Mesenchymal stem cell (in vitro differentiated cells and primary cell): Measurements from ENCODE around the gene FAM237B.

Experiments
- DNase-seq: peaks from one replicate; pipeline ENCODE4 v3.0.0-alpha.2; 2013
- H2AFZ ChIP-seq: one replicate; pipeline ENCODE4 v1.6.1; 2013; ENCODE audit warnings: low read depth, mild to moderate bottlenecking, control low read depth, inconsistent platforms, low read length, moderate library complexity
- H2AK5ac ChIP-seq: 2 replicates; pipeline ENCODE4 v1.6.1; 2013; ENCODE audit warnings: low read length, moderate library complexity, mild to moderate bottlenecking, inconsistent platforms; ENCODE audit not compliant: severe bottlenecking
- H2BK120ac ChIP-seq: one replicate; pipeline ENCODE4 v1.6.1; 2013; ENCODE audit warnings: low read depth, mild to moderate bottlenecking, inconsistent platforms, low read length, moderate library complexity
- H2BK12ac ChIP-seq, 2 experiments: one replicate each; pipeline ENCODE4 v1.6.1; 2013; ENCODE audit warnings: inconsistent platforms in 2 of 2, low read length in 2 of 2, mild to moderate bottlenecking in 2 of 2, moderate library complexity in 2 of 2, control low read depth in 1 of 2
- H2BK15ac ChIP-seq: one replicate; pipeline ENCODE4 v1.6.1; 2013; ENCODE audit warnings: mild to moderate bottlenecking, low read depth, inconsistent platforms; ENCODE audit not compliant: poor library complexity, severe bottlenecking
- H2BK5ac ChIP-seq: 2 replicates; pipeline ENCODE4 v1.6.1; 2013; ENCODE audit warnings: low read depth, mild to moderate bottlenecking, low read length, control low read depth, inconsistent platforms; ENCODE audit not compliant: poor library complexity, severe bottlenecking
- H3K14ac ChIP-seq, 2 experiments: one replicate each; pipeline ENCODE4 v1.6.1; 2013; ENCODE audit warnings: inconsistent platforms in 2 of 2, low read length in 2 of 2, control low read depth in 1 of 2, mild to moderate bottlenecking in 1 of 2, moderate library complexity in 1 of 2
- H3K18ac ChIP-seq, 2 experiments: one replicate each; pipeline ENCODE4 v1.6.1; 2013; ENCODE audit warnings: inconsistent platforms in 2 of 2, low read length in 2 of 2, control low read depth in 1 of 2, low read depth in 1 of 2, mild to moderate bottlenecking in 1 of 2
- H3K23ac ChIP-seq, 2 experiments: one replicate each; pipeline ENCODE4 v1.6.1; 2013; ENCODE audit warnings: inconsistent platforms in 2 of 2, low read length in 2 of 2, mild to moderate bottlenecking in 2 of 2, moderate library complexity in 2 of 2, control low read depth in 1 of 2
- H3K27ac ChIP-seq: 2 replicates; pipeline ENCODE4 v1.5.1; 2013; ENCODE audit warnings: mild to moderate bottlenecking, moderate library complexity, low read length, control low read depth, inconsistent platforms; ENCODE audit not compliant: poor library complexity, severe bottlenecking
- H3K27me3 ChIP-seq, 2 experiments: 2 replicates each; pipeline versions ENCODE4 v1.6.1 to v1.7.0; 2013; ENCODE audit warnings: low read length in 2 of 2, mild to moderate bottlenecking in 2 of 2, moderate library complexity in 2 of 2, control low read depth in 1 of 2, inconsistent platforms in 1 of 2; ENCODE audit not compliant: control insufficient read depth in 1 of 2, insufficient read depth in 1 of 2
- H3K36me3 ChIP-seq, 2 experiments: 2 replicates each; pipeline versions ENCODE4 v1.6.1 to v1.7.0; 2013; ENCODE audit warnings: low read length in 2 of 2, control low read depth in 1 of 2, inconsistent platforms in 1 of 2, low read depth in 1 of 2, mild to moderate bottlenecking in 1 of 2; ENCODE audit not compliant: insufficient read depth in 2 of 2, control insufficient read depth in 1 of 2
- H3K4ac ChIP-seq, 2 experiments: one replicate each; pipeline ENCODE4 v1.6.1; 2013; ENCODE audit warnings: inconsistent platforms in 2 of 2, low read length in 2 of 2, mild to moderate bottlenecking in 2 of 2, moderate library complexity in 2 of 2, control low read depth in 1 of 2, low read depth in 1 of 2
- H3K4me1 ChIP-seq: 2 replicates; pipeline ENCODE4 v1.6.1; 2013; ENCODE audit warnings: low read depth, low read length, control low read depth; ENCODE audit not compliant: control insufficient read depth, insufficient read depth
- H3K4me2 ChIP-seq: 2 replicates; pipeline ENCODE4 v1.6.1; 2013; ENCODE audit warnings: low read length, mild to moderate bottlenecking, inconsistent platforms; ENCODE audit not compliant: poor library complexity, severe bottlenecking
- H3K4me3 ChIP-seq, 2 experiments: 2 replicates each; pipeline versions ENCODE4 v1.5.1 to v1.7.0; 2013; ENCODE audit warnings: low read length in 2 of 2, mild to moderate bottlenecking in 2 of 2, control low read depth in 1 of 2, low read depth in 1 of 2; ENCODE audit not compliant: insufficient read depth in 1 of 2
- H3K79me1 ChIP-seq: replicated peaks from 2 replicates; pipeline ENCODE4 v1.6.1; 2013; ENCODE audit warnings: mild to moderate bottlenecking, control low read depth, low read length, inconsistent platforms; ENCODE audit not compliant: poor library complexity, severe bottlenecking
- H3K9ac ChIP-seq: 2 replicates; pipeline ENCODE4 v1.7.0; 2013; ENCODE audit warnings: mild to moderate bottlenecking, low read length, moderate library complexity
- H3K9me3 ChIP-seq: 2 replicates; pipeline ENCODE4 v1.7.0; 2013; ENCODE audit warnings: mild to moderate bottlenecking, low read length; ENCODE audit not compliant: control insufficient read depth
- H4K8ac ChIP-seq: one replicate; pipeline ENCODE4 v1.6.1; 2013; ENCODE audit warnings: inconsistent platforms, mild to moderate bottlenecking, low read length, moderate library complexity
- H4K91ac ChIP-seq: one replicate; pipeline ENCODE4 v1.6.1; 2013; ENCODE audit warnings: mild to moderate bottlenecking, low read length, inconsistent platforms
- WGBS: methylation state at CpG from one replicate; pipeline ENCODE4 v1.1.7; 2013; ENCODE audit warnings: mixed read lengths; 5-methylcytosine and 5-hydroxymethylcytosine counted together

Gene FAM237B

GRCh38 chr7:90322837-90323236, 1.7 kb upstream of the FAM237B start:
- peaks cover 25 to 31% of the 10 kb centered on the region in 2 experiments for H3K27me3 ChIP-seq
- no peak overlapping the region for H2AFZ ChIP-seq
- H2BK12ac ChIP-seq = no peak overlapping the region
- H2AK5ac ChIP-seq = no peak overlapping the region
- no peak overlapping the region for H3K4me3 ChIP-seq
- H3K4me2 ChIP-seq = no peak overlapping the region
- H3K4me1 ChIP-seq = peaks cover 7% of the 10 kb centered on the region
- H3K9ac ChIP-seq = no peak overlapping the region
- no peak for DNase-seq
- no peak overlapping the region for H3K4ac ChIP-seq
- H3K23ac ChIP-seq = no peak overlapping the region
- H4K91ac ChIP-seq = no peak overlapping the region
- H3K18ac ChIP-seq = no peak overlapping the region
- H2BK120ac ChIP-seq = no peak overlapping the region
- H3K27ac ChIP-seq = no peak overlapping the region
- no peaks in the 10 kb centered on the region for H3K36me3 ChIP-seq
- H3K14ac ChIP-seq = no peak overlapping the region
- no peak overlapping the region for H2BK5ac ChIP-seq
- no peaks in the 10 kb centered on the region for H3K79me1 ChIP-seq
- no peaks in the 10 kb centered on the region for H3K9me3 ChIP-seq
- no peak overlapping the region for H4K8ac ChIP-seq
- H2BK15ac ChIP-seq = no peak overlapping the region

DNA sequence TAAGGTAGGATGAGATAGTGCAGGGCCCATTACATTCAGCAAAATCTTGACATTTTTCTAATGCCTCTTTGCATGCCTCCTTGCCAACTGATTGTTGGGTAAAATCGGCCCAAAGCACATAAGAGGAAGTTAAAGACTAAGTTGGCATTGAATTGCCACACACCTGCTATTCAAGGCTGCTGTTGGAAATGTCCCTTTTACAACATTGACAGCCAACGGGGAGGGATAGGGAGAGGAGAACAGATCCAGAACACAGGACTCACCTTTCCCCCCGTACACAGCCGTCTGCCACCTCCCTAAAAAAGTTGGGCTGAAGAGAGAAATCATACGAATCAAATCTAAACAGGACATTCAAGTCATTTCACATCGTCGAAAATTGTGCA, 695 bp downstream of the FAM237B start:
- Histone ChIP-seq H3K27ac (no peak overlapping the region), H3K4me3 (peak overlapping the region in 1 of 2 experiments; percentile 76), H3K4me2 (no peak overlapping the region), H3K4ac (no peak overlapping the region), H3K27me3 (peaks cover 25 to 31% of the 10 kb centered on the region in 2 experiments), H3K9ac (peak overlapping the region; percentile 56), H2BK120ac (no peak overlapping the region), H3K4me1 (peaks cover 7% of the 10 kb centered on the region), H4K8ac (no peak overlapping the region), H3K18ac (no peak overlapping the region), H2AK5ac (no peak overlapping the region), H3K23ac (no peak overlapping the region), H2BK12ac (no peak overlapping the region), H2BK5ac (no peak overlapping the region), H3K36me3 (no peaks in the 10 kb centered on the region), H2BK15ac (no peak overlapping the region), H4K91ac (no peak overlapping the region), H3K14ac (no peak overlapping the region), H3K79me1 (no peaks in the 10 kb centered on the region), H3K9me3 (no peaks in the 10 kb centered on the region), H2AFZ (no peak overlapping the region)
- 100% methylated on average over 1 of the region's 7 CpGs for WGBS
- no peak for DNase-seq

DNA sequence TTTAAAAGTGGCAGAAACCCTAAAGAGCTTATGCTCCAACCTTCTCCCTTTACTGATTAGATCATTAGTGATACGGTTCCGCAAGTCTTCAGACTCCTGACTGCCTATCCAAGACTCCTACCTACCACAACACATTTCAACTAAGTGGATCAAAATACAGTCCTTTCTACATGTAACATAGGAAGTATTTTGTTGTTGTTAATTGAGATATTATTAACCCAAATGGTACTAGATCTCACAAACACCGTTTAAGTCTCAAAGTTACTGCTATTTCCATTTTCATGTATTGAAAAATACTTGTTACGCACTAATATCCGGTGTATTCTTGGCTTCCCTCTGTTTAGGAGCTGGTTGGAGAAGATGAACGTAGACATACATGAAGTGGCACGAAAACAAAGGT, 1.1 kb downstream of the FAM237B start:
- Histone ChIP-seq H3K18ac (no peak overlapping the region), H3K4me3 (no peak overlapping the region), H3K4me1 (peaks cover 7% of the 10 kb centered on the region), H3K9ac (no peak overlapping the region), H2BK5ac (no peak overlapping the region), H3K4ac (no peak overlapping the region), H2AFZ (no peak overlapping the region), H3K27ac (no peak overlapping the region), H3K14ac (no peak overlapping the region), H3K9me3 (no peaks in the 10 kb centered on the region), H2BK120ac (no peak overlapping the region), H3K36me3 (no peaks in the 10 kb centered on the region), H3K79me1 (no peaks in the 10 kb centered on the region), H3K4me2 (no peak overlapping the region), H2BK15ac (no peak overlapping the region), H3K23ac (no peak overlapping the region), H4K8ac (no peak overlapping the region), H4K91ac (no peak overlapping the region), H3K27me3 (peaks cover 25 to 31% of the 10 kb centered on the region in 2 experiments), H2AK5ac (no peak overlapping the region), H2BK12ac (no peak overlapping the region)
- 95% methylated on average over 6 of the region's 7 CpGs for WGBS
- no peak for DNase-seq

DNA sequence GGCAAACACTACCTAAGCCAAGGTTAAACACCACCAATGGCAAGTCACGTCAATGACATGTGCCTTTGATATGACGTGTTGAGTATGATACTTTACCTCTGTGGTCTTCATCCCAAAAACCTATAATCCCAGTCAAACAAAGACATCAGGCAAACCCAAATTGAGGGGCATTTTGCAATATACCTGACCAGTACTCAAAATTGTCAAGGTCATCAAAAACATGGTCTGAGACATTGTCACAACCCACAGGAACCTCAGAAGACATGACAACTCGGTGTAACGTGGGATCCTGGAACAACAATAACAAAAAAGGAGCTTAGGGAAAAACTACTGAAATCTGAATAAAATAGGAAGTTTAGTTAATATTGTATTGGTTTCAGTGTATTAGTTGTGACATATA, 7.2 kb downstream of the FAM237B start:
- no peak overlapping the region for H3K4me3 ChIP-seq
- H2BK12ac ChIP-seq = no peak overlapping the region
- H3K27ac ChIP-seq = no peak overlapping the region
- no peak overlapping the region for H3K4me2 ChIP-seq
- H3K18ac ChIP-seq = no peak overlapping the region
- H3K14ac ChIP-seq = no peak overlapping the region
- DNase-seq = no peak
- H3K79me1 ChIP-seq = no peaks in the 10 kb centered on the region
- peaks cover 0 to 26% of the 10 kb centered on the region in 2 experiments for H3K36me3 ChIP-seq
- no peak overlapping the region for H2AK5ac ChIP-seq
- 68% methylated on average over 4 of the region's 4 CpGs for WGBS
- H3K9me3 ChIP-seq = no peaks in the 10 kb centered on the region
- no peaks in the 10 kb centered on the region for H3K27me3 ChIP-seq
- no peak overlapping the region for H3K23ac ChIP-seq
- H4K8ac ChIP-seq = no peak overlapping the region
- no peak overlapping the region for H2AFZ ChIP-seq
- no peak overlapping the region for H3K4ac ChIP-seq
- H2BK5ac ChIP-seq = no peak overlapping the region
- H4K91ac ChIP-seq = no peak overlapping the region
- H3K9ac ChIP-seq = no peak overlapping the region
- no peak overlapping the region for H2BK15ac ChIP-seq
- peaks cover 1% of the 10 kb centered on the region for H3K4me1 ChIP-seq
- no peak overlapping the region for H2BK120ac ChIP-seq
